Stimulated activated CD8-positive, alpha-beta memory T cell treated with anti-CD3 and anti-CD28 coated beads, Interleukin-4, amount 100 ng/mL, for 1 hour (primary cell): ENCODE results near the gene GPR42.
"Not testable (repeated sequence)": the region's sequence is repeated elsewhere in the genome, so short reads cannot be mapped to it uniquely, and the experiment has no call there.

Experiments
- DNase-seq, 2 donors: peaks; one replicate each; pipeline ENCODE4 v3.0.0-alpha.2; 2020; ENCODE audit warnings: low read depth in 2 of 2, low spot score in 1 of 2

The GPR42 gene

GRCh38 chr19:35362261-35363000 is 8.4 kb upstream of the GPR42 start:
- no peak for DNase-seq

DNA sequence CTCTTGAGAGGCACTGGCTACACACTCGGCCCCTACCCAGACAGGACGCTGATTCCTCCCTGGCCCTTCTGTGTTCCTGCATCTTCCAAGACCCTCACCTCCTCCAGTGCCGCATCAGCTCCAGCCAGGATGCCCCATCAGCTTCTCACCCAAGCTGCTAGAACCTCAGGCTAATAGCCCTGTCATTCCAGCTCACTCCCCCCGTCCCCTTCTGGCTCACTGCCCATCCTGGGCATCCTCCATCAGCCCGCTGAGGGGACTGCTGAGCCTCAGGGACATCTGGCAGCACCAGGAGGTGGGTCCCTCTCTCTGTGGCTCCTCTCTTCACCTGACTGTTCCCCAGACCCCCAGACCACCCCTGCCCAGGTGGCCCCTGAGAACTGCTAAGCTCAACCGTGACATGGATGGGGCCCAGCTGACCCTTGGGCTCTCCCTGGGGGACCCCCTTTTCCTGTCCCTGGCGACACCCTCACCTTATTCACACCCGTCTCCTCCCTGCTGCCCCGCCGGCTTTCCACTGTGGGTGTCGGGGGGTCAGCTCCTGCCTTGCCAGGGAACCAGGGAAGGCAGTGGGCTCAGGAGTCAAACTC is 7.8 kb upstream of the GPR42 start:
- DNase-seq: no peak

- no peak for DNase-seq
Measured at GRCh38 chr19:35363711-35364425, 7.0 kb upstream of the GPR42 start.

DNA sequence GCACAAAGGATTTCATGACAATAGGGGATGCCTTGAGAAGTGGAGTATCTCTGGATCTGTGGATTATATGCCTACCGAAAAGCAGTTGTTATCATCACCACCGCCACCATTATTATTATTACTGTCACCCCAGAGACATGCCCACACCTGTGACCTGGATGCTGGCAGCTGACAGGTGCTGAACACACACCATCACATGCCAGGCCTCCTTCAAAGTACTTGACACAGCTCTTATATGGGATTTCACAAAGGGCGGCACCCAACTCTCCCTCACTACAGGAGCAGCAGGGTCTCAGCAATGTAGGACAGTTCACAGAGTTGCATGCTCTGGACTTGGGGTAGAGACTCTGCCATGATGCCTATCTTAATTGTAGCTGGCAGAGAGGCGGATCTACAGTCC is 5.6 kb upstream of the GPR42 start:
- DNase-seq: no peak

- no peak for DNase-seq
Measured at GRCh38 chr19:35368378-35368777, 2.5 kb upstream of the GPR42 start.

GRCh38 chr19:35369522-35369921 is 1.3 kb upstream of the GPR42 start:
- no peak for DNase-seq

DNA sequence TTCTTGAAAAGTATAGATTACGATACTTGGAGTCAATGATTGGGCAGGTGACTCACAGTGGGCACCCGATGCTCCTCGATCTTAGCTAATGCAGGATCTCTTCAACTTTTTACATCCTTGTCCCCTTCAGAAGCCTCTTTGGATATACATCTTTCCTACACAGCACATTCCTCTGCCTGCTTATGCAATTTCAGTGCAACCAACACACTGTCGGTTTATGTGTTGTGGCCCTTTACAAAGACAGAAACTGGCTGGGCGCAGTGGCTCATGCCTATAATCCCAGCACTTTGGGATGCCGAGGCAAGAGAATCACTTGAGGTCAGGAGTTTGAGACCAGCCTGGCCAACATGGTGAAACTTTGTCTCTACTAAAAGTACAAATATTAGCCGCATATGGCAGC is 2.6 kb downstream of the GPR42 start:
- DNase-seq: no peak

- DNase-seq: not testable (repeated sequence)
Measured at GRCh38 chr19:35374031-35374430, 3.2 kb downstream of the GPR42 start.

- DNase-seq: no peak
Measured at GRCh38 chr19:35375505-35376307, 4.8 kb downstream of the GPR42 start.

DNA sequence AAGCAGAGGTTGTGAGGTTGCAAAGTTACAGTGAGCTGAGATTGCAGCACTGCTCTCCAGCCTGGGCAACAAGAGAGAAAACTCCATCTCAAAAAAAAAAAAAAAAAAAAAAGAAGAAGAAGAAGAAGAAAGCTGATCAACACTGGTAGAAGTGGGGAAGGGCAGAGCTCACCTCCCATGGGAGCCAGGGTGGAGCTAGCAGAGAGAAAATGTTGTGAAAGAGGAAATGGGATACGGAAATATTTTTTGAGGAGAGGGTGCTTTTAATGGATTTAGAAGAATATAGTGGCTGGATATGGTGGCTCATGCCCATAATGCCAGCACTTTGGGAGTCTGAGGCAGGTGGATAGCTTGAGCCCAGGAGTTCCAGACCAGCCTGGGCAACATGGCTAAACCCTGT is 6.8 kb downstream of the GPR42 start:
- DNase-seq: no peak

GRCh38 chr19:35378356-35378755 is 7.5 kb downstream of the GPR42 start:
- DNase-seq: no peak

GRCh38 chr19:35379545-35379944 is 8.7 kb downstream of the GPR42 start:
- not testable (repeated sequence) for DNase-seq

- DNase-seq: no peak
Measured at GRCh38 chr19:35379992-35380391, 9.1 kb downstream of the GPR42 start.

DNA sequence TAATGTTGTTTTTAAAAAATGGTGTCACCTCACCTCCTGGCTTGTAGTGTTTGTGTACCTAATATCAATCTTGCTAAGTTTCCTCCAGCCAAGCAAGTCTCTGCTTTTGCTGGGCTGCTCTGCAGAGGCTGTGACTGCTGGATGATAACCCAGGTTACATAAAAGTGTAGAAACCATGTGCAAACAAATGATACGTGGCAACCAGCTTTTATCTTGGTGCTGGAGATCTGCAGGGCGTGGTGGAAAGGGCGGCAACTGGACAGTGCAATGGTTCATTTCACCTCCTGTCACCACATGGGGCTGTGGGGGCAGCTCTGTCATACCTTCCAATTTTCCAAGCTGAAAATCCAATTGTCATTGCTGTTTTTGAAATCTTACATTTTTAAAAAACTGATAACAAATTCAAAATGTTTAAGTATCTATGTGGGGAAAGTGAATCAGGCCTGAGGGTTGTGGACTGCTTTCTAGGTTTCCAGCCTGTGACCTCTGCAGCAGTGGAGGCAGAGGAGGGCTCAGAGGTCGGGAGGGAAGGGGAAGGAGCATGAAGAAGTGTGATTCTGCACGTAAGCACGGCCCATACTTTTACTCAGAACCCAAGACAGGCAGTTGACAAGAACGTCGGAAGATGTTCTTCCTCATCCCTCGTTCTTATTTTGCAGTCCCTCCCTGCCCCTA is 9.7 kb downstream of the GPR42 start:
- no peak for DNase-seq

GRCh38 chr19:35381318-35381717 is 10.4 kb downstream of the GPR42 start:
- no peak for DNase-seq

GRCh38 chr19:35381926-35382325 is 11.1 kb downstream of the GPR42 start:
- no peak for DNase-seq

GRCh38 chr19:35383536-35383935 is 12.7 kb downstream of the GPR42 start:
- no peak for DNase-seq

DNA sequence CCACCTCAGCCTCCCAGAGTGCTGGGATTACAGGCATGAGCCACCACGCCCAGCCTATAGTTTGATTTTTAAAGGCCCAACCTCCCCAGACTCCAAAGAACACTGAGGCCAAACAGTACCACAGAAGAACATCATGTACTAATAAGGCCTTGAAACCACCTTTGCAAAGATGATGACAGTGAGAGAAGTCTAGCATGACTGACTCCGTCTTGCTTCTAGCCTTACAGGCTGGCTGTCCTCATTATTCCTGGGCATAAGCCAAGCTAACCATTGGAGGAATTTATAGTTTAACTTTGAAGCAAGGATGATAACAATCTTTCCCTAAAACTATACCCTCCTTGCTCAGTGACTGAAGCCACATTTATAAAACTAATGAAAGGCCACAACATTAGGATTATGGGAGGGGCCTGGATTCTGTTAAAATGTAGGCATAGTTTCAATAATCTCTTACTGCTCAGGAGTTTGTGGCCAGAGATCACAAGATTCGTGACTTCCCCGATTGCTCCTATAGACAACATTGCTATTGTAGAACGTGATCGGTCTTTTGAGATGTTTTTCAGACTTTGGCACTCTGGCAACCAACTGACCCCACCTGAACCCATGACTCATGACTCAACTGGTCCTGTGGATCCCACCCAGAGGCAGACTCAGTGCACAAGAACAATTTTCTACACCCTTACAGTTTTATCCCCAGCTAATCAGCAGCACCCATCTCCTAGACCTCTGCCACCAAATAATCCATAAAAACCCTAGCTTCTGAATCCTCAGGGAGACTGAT is 17.6 kb downstream of the GPR42 start:
- DNase-seq: no peak

DNA sequence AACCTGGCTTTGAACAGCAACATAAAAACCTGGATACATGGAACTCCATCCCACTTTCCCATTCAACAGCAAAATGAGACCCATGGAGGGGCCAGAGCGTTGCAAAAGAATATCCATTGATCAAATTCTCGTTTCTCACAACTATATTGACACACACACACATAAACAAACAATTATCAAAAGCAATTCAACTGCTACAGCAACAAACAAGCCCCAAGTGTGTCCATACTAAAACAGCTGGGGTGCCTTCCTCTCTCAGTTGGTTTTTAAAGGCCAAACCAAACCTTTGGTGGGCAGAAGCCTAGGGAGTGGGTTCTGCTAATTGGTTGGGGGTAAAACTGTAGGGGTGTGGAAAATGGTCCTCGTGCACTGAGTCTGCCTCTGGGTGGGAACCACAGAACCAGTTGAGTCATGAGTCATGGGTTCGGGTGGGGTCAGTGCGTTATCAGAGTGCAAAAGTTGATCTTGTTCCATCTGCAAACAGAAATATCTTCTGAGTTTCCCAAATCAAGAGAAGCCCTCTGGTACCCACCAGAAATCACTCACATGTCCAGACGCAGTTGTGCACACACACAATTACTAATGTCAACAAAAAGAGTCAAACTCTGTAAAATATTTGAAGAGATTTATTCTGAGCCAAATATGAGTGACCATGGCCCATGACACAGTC is 18.5 kb downstream of the GPR42 start:
- no peak for DNase-seq
